ENCODE measurements around the gene PAM16. TPM values are rescaled to one million over a fixed set of nuclear protein-coding genes. Genes with fewer than 3 reads are reported as not detected.

The PAM16 gene
- total and polyA plus RNA-seq, 4 donors, result 14.0 to 70.5 (median 29.6) TPM

DNA sequence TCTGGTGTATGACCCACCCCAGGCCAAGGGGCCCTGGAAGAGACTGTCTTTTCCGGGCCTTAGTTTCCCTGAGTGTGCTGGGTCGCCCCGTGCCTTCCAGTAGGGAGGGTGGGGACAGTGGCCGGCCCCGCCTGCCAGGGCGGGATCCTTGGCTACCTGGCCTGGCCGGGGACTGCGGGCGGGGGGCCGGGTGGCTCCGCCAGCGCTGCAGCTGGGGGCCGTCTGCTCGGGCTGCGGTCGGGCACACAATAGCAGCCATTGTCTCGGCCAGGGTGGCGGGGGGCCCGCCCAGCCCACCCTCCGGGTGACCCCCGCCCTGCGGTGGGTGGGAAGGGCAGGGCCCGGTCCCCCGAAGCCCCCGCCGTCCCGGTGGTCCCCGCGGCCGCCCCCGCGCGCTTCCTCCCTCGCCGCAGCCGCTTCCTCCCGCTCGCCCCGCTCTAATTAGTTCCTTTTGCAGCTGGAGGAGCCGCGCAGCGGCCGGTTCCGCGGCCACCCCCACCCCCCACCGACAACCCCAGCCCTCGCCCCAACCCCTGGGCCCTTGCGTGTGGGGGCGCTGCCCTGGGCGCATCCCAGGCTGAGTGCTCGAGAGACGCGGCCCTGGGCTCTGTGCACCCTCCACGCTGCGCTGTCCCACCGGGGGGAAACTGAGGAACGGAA, 23.6 kb downstream of the PAM16 start:
- Histone ChIP-seq H3K4me3 (ENCODE audit: low read depth in 1 of 3, low read length in 3 of 3) (peak overlapping the region in 2 of 3 donors; percentile 24 to 49), H3K36me3 (ENCODE audit: control insufficient read depth in 4 of 4, insufficient read depth in 3 of 4, low read depth in 1 of 4, low read length in 3 of 4) (no peaks in the 10 kb centered on the region), H3K27ac (ENCODE audit: low read depth in 1 of 2, low read length in 2 of 2) (peak overlapping the region; percentile 2 to 25), H3K9me3 (ENCODE audit: control insufficient read depth in 4 of 4, low read length in 3 of 4) (no peaks in the 10 kb centered on the region), H3K27me3 (ENCODE audit: control insufficient read depth in 4 of 4, insufficient read depth in 4 of 4, low read length in 3 of 4) (no peaks in the 10 kb centered on the region), H3K4me1 (ENCODE audit: control insufficient read depth in 4 of 4, insufficient read depth in 4 of 4, low read length in 3 of 4) (peaks cover 5 to 34% (median 11%) of the 10 kb centered on the region in 4 donors), H3K9ac (ENCODE audit: low read depth in 1 of 2, low read length in 2 of 2) (peak overlapping the region in 1 of 2 donors; percentile 60)
- WGBS, result 8% methylated on average over 57 of the region's 57 CpGs
- TF ChIP-seq, protein P1, sequence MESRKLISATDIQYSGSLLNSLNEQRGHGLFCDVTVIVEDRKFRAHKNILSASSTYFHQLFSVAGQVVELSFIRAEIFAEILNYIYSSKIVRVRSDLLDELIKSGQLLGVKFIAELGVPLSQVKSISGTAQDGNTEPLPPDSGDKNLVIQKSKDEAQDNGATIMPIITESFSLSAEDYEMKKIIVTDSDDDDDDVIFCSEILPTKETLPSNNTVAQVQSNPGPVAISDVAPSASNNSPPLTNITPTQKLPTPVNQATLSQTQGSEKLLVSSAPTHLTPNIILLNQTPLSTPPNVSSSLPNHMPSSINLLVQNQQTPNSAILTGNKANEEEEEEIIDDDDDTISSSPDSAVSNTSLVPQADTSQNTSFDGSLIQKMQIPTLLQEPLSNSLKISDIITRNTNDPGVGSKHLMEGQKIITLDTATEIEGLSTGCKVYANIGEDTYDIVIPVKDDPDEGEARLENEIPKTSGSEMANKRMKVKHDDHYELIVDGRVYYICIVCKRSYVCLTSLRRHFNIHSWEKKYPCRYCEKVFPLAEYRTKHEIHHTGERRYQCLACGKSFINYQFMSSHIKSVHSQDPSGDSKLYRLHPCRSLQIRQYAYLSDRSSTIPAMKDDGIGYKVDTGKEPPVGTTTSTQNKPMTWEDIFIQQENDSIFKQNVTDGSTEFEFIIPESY (IDR thresholded peaks at IDR 0.05), result no peak
- no peak for DNase-seq (ENCODE audit: low spot score)

DNA sequence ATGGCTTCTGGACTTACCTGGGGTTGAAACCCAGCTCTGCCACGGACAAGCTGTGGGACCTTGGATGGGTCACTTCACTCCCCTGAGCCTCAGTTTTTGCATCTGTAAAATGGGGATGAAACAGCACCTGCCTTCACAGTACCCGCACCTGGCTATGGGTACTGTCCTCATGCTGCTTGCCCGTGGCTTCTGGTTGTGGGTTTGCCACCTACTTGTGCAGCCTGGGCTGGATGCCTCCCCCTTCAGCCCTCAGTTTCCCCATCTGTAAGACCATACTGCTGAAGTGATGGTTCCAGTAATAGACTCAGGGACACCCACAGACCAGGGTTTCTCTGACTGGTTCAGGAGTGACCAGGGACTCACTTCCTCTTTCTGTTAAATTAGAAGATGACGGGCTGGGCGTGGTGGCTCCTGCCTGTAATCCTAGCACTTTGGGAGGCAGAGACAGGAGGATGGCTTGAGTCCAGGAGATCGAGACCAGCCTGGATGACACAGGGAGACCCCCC, 25.8 kb downstream of the PAM16 start:
- TF ChIP-seq, protein P1 (IDR thresholded peaks at IDR 0.05), result no peak
- TF ChIP-seq YY1 (IDR thresholded peaks at IDR 0.05) (no peak), JUND (IDR thresholded peaks at IDR 0.05) (no peak), RAD21 (IDR thresholded peaks at IDR 0.05) (no peak), FOXA1 (IDR thresholded peaks at IDR 0.05) (no peak), RXRA (IDR thresholded peaks at IDR 0.05) (no peak), HNF4A (conservative IDR thresholded peaks at IDR 0.05) (no peak), NR2F2 (IDR thresholded peaks at IDR 0.05) (no peak), TAF1 (conservative IDR thresholded peaks at IDR 0.05) (no peak), EGR1 (IDR thresholded peaks at IDR 0.05; ENCODE audit: low read depth in 2 of 2) (no peak), GABPA (IDR thresholded peaks at IDR 0.05 in 1 of 2, conservative IDR thresholded peaks at IDR 0.05 in 1 of 2) (no peak)
- TF ChIP-seq, protein P2, sequence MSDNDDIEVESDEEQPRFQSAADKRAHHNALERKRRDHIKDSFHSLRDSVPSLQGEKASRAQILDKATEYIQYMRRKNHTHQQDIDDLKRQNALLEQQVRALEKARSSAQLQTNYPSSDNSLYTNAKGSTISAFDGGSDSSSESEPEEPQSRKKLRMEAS (IDR thresholded peaks at IDR 0.05), result no peak
- TF ChIP-seq, protein P3, sequence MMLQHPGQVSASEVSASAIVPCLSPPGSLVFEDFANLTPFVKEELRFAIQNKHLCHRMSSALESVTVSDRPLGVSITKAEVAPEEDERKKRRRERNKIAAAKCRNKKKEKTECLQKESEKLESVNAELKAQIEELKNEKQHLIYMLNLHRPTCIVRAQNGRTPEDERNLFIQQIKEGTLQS (IDR thresholded peaks at IDR 0.05), result no peak
- TF ChIP-seq, protein P4, sequence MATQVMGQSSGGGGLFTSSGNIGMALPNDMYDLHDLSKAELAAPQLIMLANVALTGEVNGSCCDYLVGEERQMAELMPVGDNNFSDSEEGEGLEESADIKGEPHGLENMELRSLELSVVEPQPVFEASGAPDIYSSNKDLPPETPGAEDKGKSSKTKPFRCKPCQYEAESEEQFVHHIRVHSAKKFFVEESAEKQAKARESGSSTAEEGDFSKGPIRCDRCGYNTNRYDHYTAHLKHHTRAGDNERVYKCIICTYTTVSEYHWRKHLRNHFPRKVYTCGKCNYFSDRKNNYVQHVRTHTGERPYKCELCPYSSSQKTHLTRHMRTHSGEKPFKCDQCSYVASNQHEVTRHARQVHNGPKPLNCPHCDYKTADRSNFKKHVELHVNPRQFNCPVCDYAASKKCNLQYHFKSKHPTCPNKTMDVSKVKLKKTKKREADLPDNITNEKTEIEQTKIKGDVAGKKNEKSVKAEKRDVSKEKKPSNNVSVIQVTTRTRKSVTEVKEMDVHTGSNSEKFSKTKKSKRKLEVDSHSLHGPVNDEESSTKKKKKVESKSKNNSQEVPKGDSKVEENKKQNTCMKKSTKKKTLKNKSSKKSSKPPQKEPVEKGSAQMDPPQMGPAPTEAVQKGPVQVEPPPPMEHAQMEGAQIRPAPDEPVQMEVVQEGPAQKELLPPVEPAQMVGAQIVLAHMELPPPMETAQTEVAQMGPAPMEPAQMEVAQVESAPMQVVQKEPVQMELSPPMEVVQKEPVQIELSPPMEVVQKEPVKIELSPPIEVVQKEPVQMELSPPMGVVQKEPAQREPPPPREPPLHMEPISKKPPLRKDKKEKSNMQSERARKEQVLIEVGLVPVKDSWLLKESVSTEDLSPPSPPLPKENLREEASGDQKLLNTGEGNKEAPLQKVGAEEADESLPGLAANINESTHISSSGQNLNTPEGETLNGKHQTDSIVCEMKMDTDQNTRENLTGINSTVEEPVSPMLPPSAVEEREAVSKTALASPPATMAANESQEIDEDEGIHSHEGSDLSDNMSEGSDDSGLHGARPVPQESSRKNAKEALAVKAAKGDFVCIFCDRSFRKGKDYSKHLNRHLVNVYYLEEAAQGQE (IDR thresholded peaks at IDR 0.05), result no peak
- TF ChIP-seq, protein P5, sequence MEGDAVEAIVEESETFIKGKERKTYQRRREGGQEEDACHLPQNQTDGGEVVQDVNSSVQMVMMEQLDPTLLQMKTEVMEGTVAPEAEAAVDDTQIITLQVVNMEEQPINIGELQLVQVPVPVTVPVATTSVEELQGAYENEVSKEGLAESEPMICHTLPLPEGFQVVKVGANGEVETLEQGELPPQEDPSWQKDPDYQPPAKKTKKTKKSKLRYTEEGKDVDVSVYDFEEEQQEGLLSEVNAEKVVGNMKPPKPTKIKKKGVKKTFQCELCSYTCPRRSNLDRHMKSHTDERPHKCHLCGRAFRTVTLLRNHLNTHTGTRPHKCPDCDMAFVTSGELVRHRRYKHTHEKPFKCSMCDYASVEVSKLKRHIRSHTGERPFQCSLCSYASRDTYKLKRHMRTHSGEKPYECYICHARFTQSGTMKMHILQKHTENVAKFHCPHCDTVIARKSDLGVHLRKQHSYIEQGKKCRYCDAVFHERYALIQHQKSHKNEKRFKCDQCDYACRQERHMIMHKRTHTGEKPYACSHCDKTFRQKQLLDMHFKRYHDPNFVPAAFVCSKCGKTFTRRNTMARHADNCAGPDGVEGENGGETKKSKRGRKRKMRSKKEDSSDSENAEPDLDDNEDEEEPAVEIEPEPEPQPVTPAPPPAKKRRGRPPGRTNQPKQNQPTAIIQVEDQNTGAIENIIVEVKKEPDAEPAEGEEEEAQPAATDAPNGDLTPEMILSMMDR (IDR thresholded peaks at IDR 0.05; ENCODE audit: low read depth, low read length, missing input control), result no peak
- Histone ChIP-seq H3K9me3 (ENCODE audit: control insufficient read depth in 4 of 4, low read length in 3 of 4) (no peaks in the 10 kb centered on the region), H3K27ac (ENCODE audit: low read depth in 1 of 2, low read length in 2 of 2) (no peak overlapping the region), H3K4me1 (ENCODE audit: control insufficient read depth in 4 of 4, insufficient read depth in 4 of 4, low read length in 3 of 4) (peaks cover 5 to 47% (median 16%) of the 10 kb centered on the region in 4 donors), H3K4me3 (ENCODE audit: low read depth in 1 of 3, low read length in 3 of 3) (no peak overlapping the region), H3K9ac (ENCODE audit: low read depth in 1 of 2, low read length in 2 of 2) (no peak overlapping the region), H3K36me3 (ENCODE audit: control insufficient read depth in 4 of 4, insufficient read depth in 3 of 4, low read depth in 1 of 4, low read length in 3 of 4) (no peaks in the 10 kb centered on the region), H3K27me3 (ENCODE audit: control insufficient read depth in 4 of 4, insufficient read depth in 4 of 4, low read length in 3 of 4) (no peaks in the 10 kb centered on the region)
- no peak for DNase-seq (ENCODE audit: low spot score)
- 87% methylated on average over 6 of the region's 6 CpGs for WGBS
